Cardiac fibroblast (primary cell): ENCODE data around the gene NOS2.

ENCODE experiments used
- DNase-seq, 2 donors: peaks; one replicate each; pipeline versions ENCODE4 v3.0.0 to v3.0.0-alpha.2; 2010; ENCODE audit warnings: low read depth in 2 of 2
- H3K4me3 ChIP-seq, 2 donors: replicated peaks in 1 of 2; 1 replicate in 1 of 2; 2 replicates in 1 of 2; pipeline ENCODE4 v1.5.1; 2011; ENCODE audit warnings: low read depth in 2 of 2, low read length in 2 of 2, mild to moderate bottlenecking in 2 of 2, moderate library complexity in 1 of 2
- CTCF ChIP-seq: IDR thresholded peaks from one replicate; pipeline ENCODE4 v1.5.1; 2011; ENCODE audit warnings: low read depth, mild to moderate bottlenecking, low read length, inconsistent platforms

Gene NOS2

GRCh38 chr17:27793906-27794569 lies 6.3 kb downstream of the NOS2 start:
- no peak for DNase-seq
- H3K4me3 ChIP-seq, result no peak overlapping the region

GRCh38 chr17:27793168-27793905 lies 7.0 kb downstream of the NOS2 start:
- TF ChIP-seq CTCF, result no peak
- H3K4me3 ChIP-seq, result no peak overlapping the region

More at GRCh38 chr17:27793906-27794569, 6.3 kb downstream of the NOS2 start:
- TF ChIP-seq CTCF, result no peak

GRCh38 chr17:27792095-27792494 lies 8.2 kb downstream of the NOS2 start:
- H3K4me3 ChIP-seq, result no peak overlapping the region
- DNase-seq, result no peak
- no peak for TF ChIP-seq CTCF

More at GRCh38 chr17:27793168-27793905, 7.0 kb downstream of the NOS2 start:
- DNase-seq, result peak in 1 of 2 donors; percentile 13

- no peak for DNase-seq
- TF ChIP-seq CTCF, result no peak
- no peak overlapping the region for H3K4me3 ChIP-seq
Measured at GRCh38 chr17:27788919-27789318, 11.4 kb downstream of the NOS2 start.

GRCh38 chr17:27783440-27784350 lies 16.6 kb downstream of the NOS2 start:
- peak in 1 of 2 donors; percentile 55 for DNase-seq
- TF ChIP-seq CTCF, result no peak
- H3K4me3 ChIP-seq, result no peak overlapping the region

GRCh38 chr17:27782791-27783206 lies 17.5 kb downstream of the NOS2 start:
- H3K4me3 ChIP-seq, result no peak overlapping the region
- TF ChIP-seq CTCF, result no peak
- no peak for DNase-seq
